GM19043 (cell line): ENCODE measurements around the gene WDR90.
"Not testable (repeated sequence)": the region's sequence is repeated elsewhere in the genome, so short reads cannot be mapped to it uniquely, and the experiment has no call there.

Experiments used
- ATAC-seq: cut with Tn5 transposase; IDR thresholded peaks from one replicate; pipeline ENCODE4 v1.9.1; 2021; ENCODE audit warnings: low read depth; ENCODE audit not compliant: unreplicated experiment

Gene WDR90

DNA sequence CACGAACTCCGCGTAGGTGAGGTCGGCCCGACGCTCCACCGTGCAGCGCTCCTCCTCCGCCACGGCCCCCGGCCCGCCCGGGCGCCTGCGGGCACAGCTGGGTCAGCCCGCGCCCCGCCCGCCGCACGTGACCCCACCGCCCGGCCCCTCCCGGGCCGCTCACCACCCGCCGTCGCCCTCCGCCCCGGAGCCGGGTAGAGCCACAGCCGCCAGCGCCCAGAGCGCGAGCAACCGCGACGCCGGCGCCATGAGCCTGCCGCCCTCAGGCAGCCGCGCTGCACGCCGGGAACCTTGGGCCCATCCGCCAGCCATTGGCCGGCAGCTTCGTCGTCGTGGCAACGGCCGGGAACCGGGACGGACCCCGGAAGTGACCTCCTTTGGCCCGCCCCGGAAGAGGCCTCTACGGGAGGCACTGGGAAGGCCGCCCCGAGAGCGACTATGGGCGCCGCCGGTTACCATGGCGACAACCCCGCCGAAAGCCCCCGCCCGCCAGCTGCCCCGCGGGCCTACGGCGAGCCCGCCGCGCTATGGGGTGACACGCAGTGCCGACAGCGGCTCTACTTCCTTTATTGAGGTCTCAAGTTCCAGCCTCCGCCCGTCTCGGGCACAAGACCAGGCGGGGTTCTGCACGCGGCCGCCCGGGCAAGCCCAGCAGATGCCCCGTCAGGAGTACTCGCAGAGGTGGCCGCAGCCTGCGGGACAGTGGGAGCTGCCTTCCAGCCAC is 35.1 kb downstream of the WDR90 start, which contains the start of gene JMJD8:
Gene JMJD8, minus strand, starts transcription at position 264 of the 724 bp plus-strand sequence. Its CDS starts 15 bp downstream, at position 249.
- ATAC-seq: peak; percentile 67

DNA sequence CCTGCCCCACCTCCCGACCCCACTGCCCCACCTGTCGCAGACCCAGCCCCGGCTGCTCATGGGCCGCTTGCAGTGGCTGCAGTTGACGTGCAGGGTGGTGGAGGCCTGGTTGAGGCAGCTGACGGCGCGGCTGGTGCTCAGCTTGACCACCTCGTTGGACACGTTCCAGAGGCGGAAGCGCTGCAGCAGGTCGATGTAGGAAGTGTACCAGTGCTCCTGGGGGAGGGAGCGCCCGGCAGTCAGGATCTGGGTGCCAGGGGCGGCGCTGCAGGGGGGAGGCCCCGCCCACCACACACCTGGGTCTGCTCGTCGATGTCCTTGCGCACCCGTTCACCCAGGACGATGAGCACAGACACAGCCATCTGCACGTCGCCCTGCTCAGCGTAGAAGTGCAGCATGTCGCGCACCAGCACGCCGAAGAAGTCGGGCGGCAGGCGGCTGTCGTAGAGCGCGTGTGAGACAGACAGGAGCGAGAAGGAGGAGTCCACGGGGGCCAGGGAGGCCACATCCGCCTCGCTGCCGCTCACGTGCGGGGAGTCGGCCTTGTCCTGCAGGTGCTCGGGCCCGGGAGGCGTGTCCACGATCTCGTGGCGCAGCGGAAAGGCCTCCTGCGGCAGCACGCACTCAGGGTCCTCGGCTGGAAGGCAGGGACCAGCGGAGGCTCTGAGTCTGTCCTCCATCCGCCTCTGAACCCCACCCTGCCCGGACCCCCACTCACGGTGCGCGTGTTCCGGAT is 36.0 kb downstream of the WDR90 start:
- ATAC-seq: no peak

DNA sequence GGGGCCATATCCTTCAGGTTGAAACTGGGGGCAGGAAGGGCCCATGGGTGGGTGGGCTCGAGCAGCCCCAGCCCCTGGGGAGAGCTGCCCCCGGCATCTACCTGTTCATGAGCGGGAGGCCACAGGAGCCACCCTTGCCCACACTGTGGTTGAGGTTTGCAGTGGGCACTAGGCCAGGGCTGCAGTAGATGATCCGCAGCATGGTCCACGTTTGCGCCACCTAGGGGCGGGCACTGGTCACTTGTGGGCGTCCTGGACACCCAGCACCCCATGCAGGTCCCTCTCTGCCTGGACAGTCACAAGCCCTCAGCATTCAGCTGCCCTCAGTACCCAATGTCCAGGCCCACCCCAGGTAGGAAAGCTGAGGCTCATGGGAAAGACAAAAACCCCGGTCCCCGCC is 36.8 kb downstream of the WDR90 start:
- no peak for ATAC-seq

DNA sequence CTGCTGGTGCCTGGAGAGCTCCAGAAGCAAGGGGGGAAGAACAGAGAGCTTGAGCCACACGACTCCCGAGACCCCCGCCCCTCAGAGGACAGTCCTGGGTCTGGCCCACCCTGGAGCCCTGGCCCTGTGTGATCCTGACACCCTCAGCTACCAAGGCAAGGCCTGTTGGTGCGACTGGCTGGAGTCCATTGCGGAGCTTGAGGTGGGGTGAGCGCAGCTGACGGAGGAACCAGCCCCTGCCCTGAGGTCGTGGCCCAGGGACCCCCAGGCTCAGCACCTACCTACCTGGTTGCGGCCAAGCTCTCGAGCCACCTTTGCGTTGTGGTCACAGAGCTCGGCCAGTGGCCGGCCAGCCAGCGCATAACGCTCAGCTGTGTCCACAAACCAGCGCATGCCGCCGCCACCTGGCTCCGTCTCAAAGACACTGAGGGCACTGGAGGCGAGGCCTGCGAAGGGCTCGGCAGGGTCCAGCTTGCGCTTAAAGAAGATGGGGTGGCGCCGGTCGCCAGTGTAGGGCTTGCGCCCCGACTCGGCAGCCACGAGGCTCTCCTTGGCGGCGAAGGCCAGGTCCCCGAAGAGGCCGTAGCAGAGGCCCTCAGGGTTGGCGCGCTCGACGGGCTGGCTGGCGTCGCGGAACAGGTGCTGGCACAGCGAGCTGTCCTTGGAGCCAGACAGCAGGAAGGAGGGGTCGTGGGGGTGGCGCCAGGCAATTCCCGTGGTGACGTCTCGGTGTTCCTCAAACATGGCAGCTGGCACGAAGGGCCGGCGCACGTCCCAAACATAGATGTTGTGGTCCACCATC is 37.5 kb downstream of the WDR90 start:
- no peak for ATAC-seq

DNA sequence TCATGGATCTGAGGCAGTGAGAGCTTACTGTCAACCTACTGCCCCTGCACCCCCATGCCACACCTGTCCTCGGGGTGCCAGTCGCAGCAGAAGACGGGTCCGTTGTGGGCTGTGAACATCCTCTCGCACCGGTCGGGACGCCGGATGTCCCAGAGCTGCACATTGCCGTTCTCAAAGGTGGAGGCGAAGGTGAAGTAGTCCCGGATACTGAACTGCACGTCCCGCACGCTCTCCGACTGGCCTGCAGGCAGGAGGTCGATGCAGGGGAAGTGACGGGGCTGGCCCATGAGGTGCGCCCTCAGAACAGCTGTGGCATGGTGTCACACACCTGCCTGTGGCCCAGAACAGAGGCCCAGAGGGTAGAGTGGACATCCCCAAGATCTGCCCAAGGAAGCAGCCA is 38.3 kb downstream of the WDR90 start:
- ATAC-seq: no peak

DNA sequence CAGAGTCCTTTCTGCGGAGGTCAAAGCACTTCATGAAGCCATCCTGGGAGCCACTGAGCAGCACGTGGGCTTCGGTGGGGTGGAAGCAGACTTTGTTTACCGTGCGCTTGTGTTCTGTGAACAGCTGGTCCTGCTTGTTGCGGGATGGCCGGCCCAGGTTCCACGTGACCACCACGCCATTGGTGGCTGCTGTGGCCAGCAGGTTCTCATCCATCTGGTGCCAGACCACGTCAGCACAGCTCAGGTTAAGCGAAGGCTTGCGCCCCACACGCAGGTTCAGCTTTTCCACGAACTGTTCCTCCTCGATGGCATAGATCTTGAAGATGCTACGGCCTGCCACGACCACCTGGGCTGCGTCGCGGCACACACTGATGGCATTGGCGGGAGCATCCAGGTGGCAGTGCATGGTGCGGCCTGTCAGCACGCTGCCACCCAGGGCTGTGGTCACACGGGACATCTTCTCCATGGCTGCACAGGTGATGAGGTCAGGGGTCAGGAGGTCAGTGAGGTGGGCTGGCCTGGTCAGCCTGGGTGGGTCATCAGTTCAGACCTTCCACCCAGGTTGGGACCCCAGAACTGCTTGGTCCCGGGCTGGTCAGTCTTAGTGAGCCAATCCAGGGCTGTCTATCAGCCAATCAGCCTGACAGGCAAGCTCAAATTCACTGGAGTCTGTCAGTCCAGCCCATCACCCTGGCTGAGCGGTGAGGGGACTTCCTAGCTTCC is 40.2 kb downstream of the WDR90 start:
- no peak for ATAC-seq

DNA sequence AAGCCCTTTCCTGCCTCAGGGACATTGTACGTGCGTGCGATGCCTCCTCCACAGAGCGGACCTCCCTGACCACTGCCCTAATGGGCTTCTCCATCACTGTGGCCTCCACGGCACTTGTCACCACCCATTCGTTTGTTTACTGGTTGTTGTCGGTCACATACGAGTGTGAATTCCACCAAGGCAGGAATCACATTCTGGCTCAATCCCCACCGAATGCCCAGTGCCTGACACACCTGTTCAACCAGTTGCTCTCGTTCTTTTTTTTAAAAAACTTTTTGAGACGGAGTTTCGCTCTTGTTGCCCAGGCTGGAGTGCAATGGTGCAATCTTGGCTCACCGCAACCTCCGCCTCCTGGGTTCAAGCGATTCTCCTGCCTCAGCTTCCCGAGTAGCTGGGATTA is 42.1 kb downstream of the WDR90 start:
- not testable (repeated sequence) for ATAC-seq

DNA sequence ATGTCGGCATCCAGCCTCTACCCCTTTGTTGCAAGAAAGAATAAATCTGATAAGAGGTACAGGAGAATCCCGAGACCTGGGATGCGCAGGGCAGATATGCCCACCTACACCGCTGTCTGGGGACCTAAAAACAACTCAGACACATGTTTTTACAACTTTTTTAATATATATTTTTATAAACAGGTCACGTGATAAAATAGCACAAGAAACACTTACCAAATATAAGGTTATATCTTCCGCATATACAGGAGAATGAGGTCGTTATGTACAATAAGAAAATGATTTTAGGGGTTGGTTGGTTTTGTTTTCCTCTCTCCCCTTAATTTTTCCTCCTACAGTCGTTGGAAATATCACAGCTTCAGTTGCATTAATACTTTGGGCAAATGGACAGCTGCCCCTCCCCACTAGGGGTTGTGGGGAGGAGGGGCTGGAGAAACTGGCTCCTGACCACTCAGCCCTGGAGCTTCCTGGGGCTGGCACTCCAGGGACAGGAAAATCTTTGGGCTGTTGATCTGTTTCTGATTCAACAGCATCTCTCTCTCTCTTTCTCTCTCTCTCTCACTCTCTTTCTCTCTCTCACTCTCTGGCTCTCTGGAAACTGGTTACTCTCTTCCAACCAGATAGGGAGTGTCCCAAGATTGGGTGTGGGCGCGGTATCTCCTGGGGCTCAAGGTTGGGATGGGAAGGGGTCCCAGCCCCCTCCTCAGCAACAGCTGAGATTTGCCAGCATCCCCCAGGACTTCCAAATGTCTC is 43.4 kb downstream of the WDR90 start:
- no peak for ATAC-seq

DNA sequence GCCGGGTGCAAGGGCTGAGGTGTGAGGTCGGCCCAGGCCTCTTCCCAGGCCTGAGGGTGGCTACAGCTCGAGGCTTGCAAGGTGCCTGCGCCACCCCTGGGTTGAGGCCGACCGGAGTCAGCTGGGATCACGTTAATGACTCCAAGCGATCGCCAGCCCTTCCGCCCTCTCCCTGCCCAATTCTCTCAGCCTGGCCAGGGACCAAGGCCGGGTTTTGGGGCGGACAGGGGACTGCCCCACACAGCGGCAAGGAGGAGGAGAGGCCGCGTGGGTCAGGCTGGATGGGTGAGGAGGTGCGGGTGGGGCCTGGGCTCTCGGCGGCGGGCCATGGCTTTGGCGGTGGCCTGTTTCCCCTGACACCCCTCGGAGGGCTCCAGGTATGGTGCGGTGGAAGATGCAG is 44.2 kb downstream of the WDR90 start:
- ATAC-seq: no peak

DNA sequence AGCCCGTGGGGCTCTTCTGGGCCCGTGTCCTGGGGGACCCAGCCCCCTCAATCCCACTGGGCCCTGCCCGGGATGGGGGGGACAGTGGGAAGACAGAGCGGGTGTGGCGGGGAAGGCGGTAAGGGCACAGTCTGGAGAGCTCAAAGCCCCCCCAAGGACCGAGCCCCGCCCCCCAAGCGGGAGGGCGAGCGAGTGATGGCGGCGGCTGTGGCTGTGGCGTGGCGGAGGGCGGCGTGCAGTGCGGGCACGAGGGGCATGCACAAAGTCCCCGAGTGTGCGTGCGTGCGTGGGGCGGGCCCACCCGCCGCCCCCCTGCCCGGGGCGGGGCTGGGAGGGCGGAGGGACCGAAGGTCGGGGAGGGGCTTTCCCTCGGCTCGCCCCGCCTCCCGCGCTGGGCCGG is 44.6 kb downstream of the WDR90 start:
- no peak for ATAC-seq

DNA sequence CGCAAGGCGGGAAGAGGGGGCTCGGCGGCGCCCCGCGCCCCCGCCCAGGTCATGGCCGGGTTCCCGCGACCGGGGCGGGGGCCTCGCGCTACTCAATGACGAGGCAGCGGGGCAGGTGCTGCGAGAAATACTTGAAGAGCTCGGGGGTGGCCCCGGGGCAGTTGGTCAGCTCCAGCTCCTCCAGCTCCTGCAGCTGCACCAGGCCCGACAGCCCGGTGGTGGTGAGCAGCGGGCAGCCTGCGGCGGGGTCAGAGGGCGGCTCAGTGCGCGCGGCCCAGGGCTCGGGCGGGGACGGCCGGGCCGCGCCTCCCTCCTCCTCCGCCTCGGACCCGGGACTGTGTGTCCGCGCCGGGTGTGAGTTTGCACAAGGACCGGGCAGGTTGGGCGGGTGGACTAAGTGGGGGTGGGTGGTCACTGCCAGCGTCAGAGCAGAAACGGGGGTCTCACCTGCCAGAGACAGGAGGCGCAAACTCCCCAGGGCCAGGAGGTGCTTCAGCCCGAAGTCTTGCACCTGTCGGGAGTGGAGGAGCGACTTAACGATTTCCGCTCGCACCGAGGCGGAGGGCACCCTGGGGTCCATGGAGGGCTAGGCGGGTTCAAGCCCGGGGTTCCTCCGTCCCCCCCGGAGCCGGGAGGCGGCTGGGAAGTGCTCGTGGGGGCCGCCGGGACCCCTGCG is 45.2 kb downstream of the WDR90 start:
- ATAC-seq: no peak

DNA sequence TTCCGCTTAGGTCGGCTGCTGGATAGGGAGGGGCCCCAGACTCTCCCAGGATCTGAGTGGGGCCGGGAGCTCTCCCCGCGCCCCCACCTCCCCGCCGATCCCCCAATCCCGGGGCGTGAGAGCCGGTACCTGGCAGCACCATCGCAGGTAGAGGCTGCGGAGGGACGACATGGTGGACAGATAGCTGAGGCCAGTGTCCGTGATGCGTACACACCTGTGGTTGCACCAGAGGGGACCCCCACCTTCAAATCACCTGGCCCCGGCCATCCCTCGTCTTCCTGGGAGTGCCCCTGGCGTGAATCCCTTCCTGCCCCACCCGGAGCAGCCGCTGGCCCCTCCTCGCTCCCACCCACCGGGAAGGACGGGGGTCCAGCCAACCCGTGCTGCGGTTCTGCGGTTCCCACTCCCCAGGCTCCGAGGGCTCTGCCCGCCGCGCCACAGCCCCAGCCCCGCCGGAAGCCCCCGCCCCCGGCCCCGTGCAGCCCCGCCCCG is 45.7 kb downstream of the WDR90 start:
- ATAC-seq: no peak

DNA sequence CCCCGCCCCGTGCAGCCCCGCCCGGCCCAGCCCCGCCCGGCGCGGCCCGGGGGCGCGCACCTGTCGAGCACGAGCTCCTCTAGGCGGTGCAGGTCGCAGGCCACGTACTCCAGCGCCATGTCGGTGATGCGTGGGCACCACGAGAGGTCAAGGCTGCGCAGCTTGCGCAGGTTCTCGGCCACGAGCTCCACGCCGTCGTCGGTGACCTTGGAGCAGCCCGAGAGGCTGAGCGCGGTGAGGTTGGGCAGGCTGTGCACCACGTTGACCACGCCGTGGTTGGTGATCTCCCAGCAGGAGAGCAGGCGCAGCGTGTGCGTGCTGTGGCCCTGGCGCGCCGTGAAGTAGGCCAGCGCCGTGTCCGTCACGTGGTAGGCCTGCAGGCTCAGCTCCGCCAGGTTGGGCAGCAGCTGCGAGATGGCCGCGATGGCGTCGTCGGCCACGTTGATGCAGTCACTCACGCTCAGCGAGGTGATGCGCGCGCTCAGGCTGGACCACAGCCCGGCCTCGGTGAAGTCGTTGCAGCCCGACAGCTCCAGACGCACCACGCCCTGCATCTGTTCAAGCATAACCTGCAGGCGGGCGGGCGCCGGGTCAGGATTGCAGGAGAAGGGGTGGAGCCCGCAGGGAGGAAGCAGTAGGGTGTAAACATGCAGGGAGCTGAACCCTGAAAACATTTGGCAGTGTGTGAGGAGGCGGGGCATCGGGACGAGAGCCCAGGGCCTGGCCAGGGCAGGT is 46.4 kb downstream of the WDR90 start:
- ATAC-seq: no peak

DNA sequence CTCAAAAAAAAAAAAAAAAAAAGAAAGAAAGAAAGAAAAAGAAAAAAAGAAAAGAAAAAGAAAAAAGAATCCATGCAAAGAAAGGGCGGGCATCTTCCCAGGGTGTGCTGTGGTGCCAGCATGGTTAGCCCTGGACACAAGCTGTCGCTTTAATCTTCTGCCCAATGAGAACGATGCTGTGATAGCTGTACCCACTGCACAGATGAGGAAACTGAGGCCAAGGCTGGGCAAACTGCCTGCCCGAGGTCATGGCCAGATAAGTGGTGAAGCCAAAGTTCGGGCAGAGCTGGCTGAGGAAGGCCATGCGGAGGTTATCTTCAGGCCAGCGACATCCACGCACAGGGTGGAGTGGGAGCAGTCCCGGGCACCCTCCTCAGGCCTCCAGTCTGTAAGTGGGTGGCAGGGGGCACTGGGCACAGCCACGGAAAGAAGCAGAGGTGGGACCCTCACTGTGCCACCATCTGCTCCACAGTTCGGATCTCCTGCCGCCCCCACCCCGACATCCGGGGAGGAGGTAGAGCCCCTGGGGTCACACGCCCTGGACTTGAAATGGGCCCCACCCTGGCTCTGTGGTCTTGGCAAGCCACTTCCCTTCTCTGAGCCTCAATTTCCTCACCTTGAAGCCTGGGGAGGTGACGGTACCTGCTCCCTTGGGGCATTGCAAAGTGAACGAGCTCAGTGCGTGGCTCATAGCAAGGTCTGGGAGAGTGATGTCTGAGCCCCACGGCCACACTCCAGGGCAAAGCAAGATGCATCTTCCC is 49.9 kb downstream of the WDR90 start:
- no peak for ATAC-seq

DNA sequence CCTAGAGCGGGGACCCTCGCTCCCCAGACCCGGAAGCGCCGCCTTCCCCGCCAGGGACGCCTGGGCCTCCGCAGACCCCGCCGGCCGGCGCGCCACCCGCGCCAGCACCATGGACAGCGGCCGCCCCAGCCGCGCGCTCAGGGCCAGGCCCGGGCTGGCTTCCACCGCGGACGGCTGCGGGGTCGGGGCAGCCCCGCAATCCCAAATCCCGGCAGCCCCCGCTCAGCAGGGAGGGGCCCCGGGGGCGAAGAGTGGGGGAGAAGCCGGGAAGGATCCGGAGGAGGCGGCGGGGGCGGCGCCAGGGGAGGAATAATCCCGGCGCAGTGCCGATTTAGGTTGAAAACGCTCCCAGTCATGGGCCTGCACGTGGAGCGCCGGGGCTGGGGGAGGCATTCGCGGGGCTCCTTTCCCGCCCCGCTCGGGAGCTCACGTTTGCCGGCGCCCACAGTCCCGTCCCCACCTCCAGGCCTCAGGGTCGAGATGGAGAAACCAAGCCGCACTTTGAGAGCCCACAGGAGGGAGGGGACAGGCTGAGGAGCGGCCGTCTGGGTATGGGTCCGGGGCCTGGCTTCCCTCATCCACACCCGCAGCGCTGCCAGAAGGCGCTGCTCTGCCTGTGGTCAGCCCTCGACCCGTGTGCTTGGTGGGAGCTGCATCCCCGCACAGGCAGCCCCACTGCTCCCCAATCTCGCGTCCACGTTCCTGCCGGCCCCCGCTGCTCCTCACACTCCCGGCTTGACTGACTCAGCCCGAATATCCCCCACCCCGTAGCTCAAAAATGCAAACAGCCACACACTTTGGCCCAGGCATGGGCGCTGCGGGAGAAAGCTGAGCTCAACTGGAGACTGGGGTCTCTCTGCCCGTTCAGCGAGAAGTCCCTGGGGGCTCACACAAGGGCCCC is 51.8 kb downstream of the WDR90 start:
- no peak for ATAC-seq

DNA sequence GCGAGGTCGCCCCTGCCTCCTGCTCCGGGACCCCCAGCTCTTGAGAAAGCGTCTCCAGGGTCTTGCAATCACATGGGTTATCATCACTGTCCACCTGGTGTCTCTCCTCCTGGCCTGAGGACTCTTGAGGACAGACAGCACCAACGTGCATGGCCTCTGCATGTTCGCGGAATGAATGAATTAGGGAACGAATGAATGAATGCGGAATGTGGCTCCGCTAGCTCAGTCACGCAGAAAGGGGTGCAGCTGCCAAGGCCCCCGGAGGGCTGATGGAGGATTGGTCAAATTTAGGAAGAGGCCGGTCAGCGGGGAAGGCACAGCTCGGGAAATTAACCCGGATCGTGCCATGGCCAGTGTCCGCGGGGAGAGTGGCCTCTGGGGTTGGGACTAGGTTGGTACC is 53.2 kb downstream of the WDR90 start:
- ATAC-seq: no peak

DNA sequence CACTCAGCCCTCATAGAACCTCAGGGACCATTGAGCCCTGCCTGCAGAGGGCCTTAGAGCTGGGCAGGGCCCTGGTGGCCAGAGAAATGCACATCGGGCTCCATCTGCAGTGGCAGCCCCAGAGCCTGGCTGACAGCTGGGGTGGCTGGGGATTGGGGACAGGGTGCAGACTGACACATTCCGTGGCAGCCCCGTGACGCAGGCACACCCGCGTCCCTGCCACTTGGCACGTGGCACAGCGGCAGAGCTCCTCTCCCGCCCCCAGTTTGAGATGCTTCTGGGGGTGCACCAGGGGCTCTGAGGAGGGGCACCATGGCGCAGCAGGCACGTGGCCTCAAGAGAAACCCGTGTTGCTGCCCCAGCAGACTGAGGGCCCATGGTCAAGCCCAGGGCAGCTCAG is 54.2 kb downstream of the WDR90 start:
- no peak for ATAC-seq
